HS-5 (cell line): ENCODE measurements around the gene AMZ1.
"Not testable (repeated sequence)": the region's sequence is repeated elsewhere in the genome, so short reads cannot be mapped to it uniquely, and the experiment has no call there.

ENCODE experiments used
- DNase-seq: peaks from one replicate; pipeline ENCODE4 v3.0.0-alpha.2; 2012; ENCODE audit warnings: low read depth

Gene AMZ1

GRCh38 chr7:2713370-2713769, 25.4 kb downstream of the AMZ1 start:
- DNase-seq, result no peak

GRCh38 chr7:2713978-2714377, 26.0 kb downstream of the AMZ1 start:
- DNase-seq, result no peak

GRCh38 chr7:2714636-2715035, 26.6 kb downstream of the AMZ1 start:
- no peak for DNase-seq

DNA sequence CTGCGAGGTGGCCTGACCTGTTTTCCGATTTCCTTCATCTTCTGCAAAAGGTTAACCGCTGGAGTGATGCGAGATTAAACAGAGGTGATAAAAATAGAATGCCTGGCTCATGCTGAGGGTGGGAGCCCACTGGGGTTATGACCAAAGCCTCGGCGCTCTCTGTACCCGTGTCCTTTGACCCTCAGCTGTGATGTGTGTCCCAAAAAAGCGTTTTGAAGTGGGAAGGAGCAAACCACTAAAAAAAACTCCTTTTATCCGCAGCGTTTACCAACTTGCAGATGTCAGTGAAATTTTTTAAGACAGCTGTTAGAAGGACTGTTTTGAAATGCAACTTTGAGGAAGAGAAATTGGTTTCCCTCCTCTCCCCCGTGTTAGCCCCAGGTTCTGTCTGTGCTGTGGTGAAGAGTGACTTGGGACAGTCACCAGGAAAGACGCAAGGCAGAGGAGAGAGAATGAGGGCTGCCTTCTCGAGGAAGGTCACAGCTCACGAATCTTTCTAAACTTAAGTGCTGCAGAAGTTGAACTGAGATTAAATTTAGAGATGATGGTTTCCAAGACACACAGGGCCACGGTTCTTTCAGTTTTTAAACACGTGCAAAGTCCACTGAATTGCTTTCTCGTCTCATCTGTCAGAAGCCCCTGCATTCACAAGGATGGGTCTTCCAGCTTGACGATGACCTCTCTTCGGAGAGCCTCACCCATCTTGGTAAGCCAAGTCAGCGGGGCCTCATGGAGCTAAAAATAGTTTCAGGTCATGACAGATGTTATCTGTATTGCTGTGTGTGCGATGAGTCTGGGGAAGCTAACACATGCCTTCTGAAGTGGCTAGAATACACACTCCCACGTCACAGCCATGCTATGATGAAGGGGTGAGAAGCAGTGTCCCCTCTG, 27.6 kb downstream of the AMZ1 start:
- no peak for DNase-seq

DNA sequence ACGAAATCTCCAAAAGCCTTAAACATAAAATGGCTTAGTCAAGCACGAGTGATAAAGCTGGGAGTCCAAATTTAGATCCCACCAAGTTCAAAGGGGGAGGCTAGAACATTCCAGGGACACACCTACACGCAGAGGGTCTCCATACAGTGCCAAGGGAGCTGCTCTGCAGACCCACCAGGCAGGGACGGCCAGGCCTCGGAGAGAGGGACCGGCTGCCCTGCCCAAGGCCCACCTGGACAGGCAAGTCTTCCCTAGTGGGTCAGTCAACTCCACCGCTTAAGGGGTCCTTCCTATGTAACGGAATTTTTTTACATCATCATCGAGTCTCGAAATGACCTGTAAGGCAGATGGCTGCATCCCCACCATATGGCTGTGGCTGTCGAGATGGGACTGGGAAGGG, 28.5 kb downstream of the AMZ1 start:
- DNase-seq, result no peak

- DNase-seq, result no peak
These were observed 28.9 kb downstream of the AMZ1 start for GRCh38 chr7:2716906-2717292.

- DNase-seq, result no peak
These were observed 29.6 kb downstream of the AMZ1 start for GRCh38 chr7:2717293-2718261.

DNA sequence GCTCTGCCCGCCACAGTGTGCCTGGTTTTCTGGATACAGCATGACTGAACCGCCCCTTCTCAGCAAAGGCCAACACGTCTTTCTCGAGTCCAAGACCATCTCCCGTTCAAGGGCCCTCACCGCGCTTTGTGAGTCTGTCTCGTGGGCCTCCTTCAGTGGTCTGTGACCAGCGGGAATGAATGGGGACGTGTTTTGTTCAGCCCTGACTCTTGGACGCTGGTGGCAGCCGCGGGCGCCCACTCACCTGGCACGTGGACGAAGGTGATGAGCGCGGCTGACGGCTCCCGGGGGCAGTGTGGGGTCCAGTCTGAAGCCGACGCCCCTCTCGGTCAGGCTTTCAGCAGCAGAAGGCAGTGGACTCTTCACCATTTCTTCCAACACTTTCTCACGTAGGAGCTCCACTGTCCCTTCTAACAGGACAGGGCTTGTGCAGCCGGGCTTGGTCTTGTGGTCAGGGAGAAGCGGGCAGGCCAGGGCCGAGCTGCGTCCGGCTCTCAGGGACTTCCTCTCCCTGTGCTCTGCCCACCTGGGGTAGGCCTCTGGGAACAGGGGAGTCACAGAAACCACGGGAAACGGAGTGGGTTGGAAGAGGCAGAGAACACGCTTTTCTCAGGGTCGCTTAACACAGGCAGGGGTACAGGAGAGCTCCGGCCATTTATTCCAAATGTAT, 30.4 kb downstream of the AMZ1 start:
- no peak for DNase-seq

DNA sequence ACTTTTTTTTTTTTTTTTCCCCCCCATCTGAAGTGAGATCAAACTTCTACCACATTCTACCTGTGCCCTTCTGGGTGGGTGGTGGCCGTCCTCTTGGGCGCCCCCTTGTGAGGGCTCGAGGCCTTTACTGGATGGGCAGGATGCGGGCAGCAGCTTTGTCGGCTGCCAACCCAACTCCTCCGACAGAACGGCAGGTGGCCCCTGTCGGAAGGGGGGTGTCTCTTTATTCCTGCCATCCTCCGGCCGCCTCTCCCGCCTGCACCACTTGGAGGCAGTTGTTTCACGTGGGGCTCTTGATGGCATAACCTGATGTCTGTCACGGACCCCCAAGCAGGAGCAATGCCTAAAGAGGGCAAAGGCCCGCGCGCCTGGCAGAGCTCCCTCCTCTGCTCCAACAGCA, 31.0 kb downstream of the AMZ1 start:
- no peak for DNase-seq

GRCh38 chr7:2720024-2720423, 32.0 kb downstream of the AMZ1 start:
- DNase-seq, result no peak

GRCh38 chr7:2721842-2722241, 33.8 kb downstream of the AMZ1 start:
- no peak for DNase-seq

- DNase-seq, result no peak
These were observed 34.6 kb downstream of the AMZ1 start for GRCh38 chr7:2722591-2722990.

DNA sequence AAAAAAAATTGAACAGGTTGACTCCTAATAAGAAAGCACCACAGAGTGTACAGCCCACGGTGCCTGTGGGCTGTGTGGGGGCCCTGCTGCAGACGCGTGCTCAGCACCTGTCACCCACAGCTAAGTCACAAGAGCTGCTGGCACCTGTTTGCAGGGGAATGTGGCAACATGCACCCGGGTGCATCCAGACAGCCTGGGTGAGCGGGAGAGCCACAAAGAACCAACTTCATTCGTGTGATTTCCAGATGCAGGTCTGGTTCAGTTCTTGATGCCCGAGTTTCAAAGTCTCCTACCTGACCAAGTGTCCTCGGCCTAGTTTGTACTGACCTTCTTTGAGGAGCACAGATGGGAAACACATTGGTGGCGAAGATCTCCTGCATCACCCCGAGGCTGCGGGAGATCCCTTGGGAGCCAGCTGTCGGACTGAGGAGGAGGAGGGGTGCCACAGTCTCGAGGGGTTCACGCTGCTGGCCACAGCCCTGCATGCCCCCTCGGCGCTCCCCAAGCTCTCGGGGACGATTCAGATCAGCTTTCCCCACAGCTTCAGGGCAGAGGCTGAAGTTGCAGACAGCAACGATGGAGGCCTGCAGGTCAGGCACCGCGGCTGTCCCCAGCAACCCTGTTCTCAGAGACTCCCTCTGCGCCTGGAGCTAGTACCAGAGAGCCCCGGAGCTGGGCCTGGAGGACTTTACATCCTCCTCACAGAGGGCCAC, 35.3 kb downstream of the AMZ1 start:
- DNase-seq, result no peak

GRCh38 chr7:2724036-2724435, 36.0 kb downstream of the AMZ1 start:
- not testable (repeated sequence) for DNase-seq

DNA sequence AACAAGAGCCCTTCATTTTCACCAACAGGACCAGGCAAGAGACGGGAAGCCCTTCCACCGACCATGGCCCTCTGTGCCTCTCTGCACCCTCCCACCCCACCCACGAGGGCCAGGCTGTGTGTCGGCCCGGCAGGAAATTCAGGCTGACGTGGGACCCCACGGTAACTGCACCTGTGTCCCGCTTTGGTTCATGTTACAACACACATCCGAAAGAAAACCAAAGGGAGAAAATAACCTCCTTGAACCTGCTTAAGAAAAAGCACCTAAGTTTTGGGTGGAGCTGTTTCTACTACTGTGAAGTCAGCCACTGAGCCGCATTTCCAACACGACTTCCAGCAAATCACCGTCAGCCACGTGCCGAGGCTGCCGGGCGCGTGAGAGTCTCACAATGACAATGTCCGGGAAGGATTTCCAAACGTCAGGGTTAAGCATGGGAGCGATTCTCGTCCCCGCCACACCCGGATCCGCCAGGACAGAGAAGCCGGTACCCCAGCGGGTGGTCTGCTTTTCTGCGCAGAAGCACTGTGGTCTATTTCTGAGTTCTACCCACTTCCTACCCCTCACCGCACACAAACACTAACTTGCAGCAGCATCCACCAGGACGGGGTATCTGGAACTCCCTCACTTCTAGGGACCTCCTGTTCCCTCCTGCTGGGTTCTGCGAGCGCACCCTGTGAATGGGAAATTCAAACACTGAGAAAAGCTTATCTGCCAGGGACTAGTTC, 36.6 kb downstream of the AMZ1 start:
- DNase-seq, result no peak

GRCh38 chr7:2725178-2726105, 37.4 kb downstream of the AMZ1 start:
- DNase-seq, result no peak

DNA sequence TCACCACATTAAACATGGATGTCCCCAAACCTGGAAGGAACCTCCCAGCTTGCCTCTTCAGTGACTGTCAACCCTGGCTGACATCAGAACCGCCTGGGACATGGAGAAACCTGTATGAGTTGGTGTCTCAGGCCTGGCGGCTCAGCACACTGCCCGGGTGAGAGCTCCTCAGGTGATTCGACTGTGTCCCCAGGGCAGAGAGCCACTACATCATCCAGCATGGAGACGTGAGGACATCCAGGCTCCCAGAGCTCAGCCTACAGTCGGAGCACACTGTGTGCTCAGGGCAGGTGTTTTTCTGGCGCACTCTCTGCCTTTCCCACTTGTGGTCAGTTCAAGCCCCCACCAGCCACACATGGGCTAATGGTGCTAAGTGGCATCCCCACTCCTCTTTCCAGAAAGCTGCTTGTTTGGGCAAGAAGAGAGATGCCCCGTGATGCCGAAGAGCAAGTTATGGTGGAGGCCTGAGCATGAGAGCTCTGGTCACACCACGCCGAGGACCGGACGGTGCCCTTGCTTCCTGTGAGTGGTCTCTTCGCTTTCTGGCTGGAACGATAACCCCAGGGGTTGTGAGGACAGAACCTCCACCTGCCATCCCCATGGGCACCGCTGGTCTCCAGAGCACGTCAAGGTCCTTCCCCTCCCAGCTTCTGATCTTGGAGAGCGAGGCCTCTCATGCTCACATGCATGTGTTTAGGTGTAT, 38.5 kb downstream of the AMZ1 start:
- DNase-seq, result no peak

- DNase-seq, result not testable (repeated sequence)
These were observed 39.2 kb downstream of the AMZ1 start for GRCh38 chr7:2727206-2727605.

GRCh38 chr7:2728316-2729030, 40.5 kb downstream of the AMZ1 start:
- DNase-seq, result no peak
